Measurements from ENCODE around the gene CACNB2. TPM values are rescaled to one million over a fixed set of nuclear protein-coding genes. Genes with fewer than 3 reads are reported as not detected.

Gene CACNB2
- polyA plus RNA-seq, 2 of the 4 experiments (the other 2 are of a cell fraction): not detected

GRCh38 chr10:18486438-18486837 is 346.2 kb downstream of the CACNB2 start (continued):
- TF ChIP-seq BCL3 (IDR thresholded peaks at IDR 0.05) (no peak), HDAC2 (IDR thresholded peaks at IDR 0.05) (no peak), HOXA7 (CRISPR knock-in tag; IDR thresholded peaks at IDR 0.05) (no peak), NPAS2 (CRISPR knock-in tag; IDR thresholded peaks at IDR 0.05; ENCODE audit: borderline replicate concordance) (no peak), RCOR1 (IDR thresholded peaks at IDR 0.05; ENCODE audit: low read depth, low read length) (no peak), ZC3H11A (IDR thresholded peaks at IDR 0.05) (no peak), FOSL2 (IDR thresholded peaks at IDR 0.05) (no peak), FOSL2 (CRISPR knock-in tag; IDR thresholded peaks at IDR 0.05) (no peak), NFE2L2 (conservative IDR thresholded peaks at IDR 0.05; ENCODE audit: low read length) (no peak), KDM5A (IDR thresholded peaks at IDR 0.05) (no peak), NR3C1 (IDR thresholded peaks at IDR 0.05) (no peak), FOXS1 (CRISPR knock-in tag; IDR thresholded peaks at IDR 0.05) (no peak)

GRCh38 chr10:18490755-18491154 is 350.5 kb downstream of the CACNB2 start:
- no peak overlapping the region for H3K27ac ChIP-seq
- ChIA-PET CTCF (no interaction called here), POLR2A (no interaction called here)
- no peak overlapping the region for H3K4me3 ChIP-seq
- no peak overlapping the region for H3K4me2 ChIP-seq
- H3K9me3 ChIP-seq: no peaks in the 10 kb centered on the region
- FAIRE-seq (no peak), ATAC-seq (no peak), DNase-seq (ENCODE audit: low read depth in 1 of 2, low spot score in 1 of 2) (no peak)
- TF ChIP-seq CHD2 (IDR thresholded peaks at IDR 0.05; ENCODE audit: low read length, partially characterized antibody): no peak
- TF ChIP-seq, protein P1, sequence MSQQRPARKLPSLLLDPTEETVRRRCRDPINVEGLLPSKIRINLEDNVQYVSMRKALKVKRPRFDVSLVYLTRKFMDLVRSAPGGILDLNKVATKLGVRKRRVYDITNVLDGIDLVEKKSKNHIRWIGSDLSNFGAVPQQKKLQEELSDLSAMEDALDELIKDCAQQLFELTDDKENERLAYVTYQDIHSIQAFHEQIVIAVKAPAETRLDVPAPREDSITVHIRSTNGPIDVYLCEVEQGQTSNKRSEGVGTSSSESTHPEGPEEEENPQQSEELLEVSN (IDR thresholded peaks at IDR 0.05; ENCODE audit: borderline replicate concordance, low read depth): no peak
- TF ChIP-seq FOXS1 (CRISPR knock-in tag; IDR thresholded peaks at IDR 0.05): no peak
- no peak for TF ChIP-seq MYC (IDR thresholded peaks at IDR 0.05; ENCODE audit: borderline replicate concordance, low read length)
- no peaks in the 10 kb centered on the region for H3K4me1 ChIP-seq
- WGBS (ENCODE audit: missing lambda C conversion rate): 75% methylated on average over 4 of the region's 4 CpGs

DNA sequence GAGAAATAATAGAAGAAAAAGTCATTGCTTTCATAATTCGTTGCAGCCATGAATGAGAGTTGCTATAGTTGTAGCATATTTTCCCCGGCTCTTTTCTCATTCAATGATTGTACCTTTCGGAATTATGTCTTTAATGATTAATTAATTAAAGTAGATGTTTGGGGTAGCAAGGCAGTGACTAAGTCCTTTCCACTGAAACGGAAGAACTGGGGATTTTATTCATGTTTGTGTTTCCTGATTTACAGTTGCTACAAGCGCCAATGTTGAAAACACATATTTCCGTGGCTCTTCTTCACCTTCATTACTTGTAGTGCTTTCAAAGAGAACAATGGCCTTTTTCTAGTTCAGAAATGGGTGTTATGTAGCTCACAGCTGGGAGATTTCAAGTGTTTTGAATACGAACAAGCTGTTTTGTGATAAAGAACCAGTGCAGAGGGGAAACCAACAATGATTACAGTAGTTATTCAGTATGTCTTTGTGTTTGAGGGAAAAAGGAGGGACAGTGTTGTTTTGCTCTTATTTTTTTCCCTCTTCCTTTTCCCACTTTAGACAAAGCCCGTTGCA is 357.7 kb downstream of the CACNB2 start:
- 72% methylated on average over 8 of the region's 8 CpGs for WGBS (ENCODE audit: missing lambda C conversion rate)
- FAIRE-seq (no peak), ATAC-seq (no peak), DNase-seq (ENCODE audit: low read depth in 1 of 2, low spot score in 1 of 2) (no peak)
- TF ChIP-seq POLR2AphosphoS2 (conservative IDR thresholded peaks at IDR 0.05; ENCODE audit: low read length) (no peak), MAX (IDR thresholded peaks at IDR 0.05) (no peak), ATOH8 (CRISPR knock-in tag; IDR thresholded peaks at IDR 0.05; ENCODE audit: low read depth) (no peak), SREBF2 (IDR thresholded peaks at IDR 0.05) (no peak), EP300 (IDR thresholded peaks at IDR 0.05) (no peak), NPAS2 (CRISPR knock-in tag; IDR thresholded peaks at IDR 0.05; ENCODE audit: borderline replicate concordance) (no peak), FOXS1 (CRISPR knock-in tag; IDR thresholded peaks at IDR 0.05) (no peak), JUNB (IDR thresholded peaks at IDR 0.05) (no peak)
- TF ChIP-seq, protein P2, sequence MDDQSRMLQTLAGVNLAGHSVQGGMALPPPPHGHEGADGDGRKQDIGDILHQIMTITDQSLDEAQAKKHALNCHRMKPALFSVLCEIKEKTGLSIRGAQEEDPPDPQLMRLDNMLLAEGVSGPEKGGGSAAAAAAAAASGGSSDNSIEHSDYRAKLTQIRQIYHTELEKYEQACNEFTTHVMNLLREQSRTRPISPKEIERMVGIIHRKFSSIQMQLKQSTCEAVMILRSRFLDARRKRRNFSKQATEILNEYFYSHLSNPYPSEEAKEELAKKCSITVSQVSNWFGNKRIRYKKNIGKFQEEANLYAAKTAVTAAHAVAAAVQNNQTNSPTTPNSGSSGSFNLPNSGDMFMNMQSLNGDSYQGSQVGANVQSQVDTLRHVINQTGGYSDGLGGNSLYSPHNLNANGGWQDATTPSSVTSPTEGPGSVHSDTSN (IDR thresholded peaks at IDR 0.05): no peak
- H3K9me3 ChIP-seq: no peaks in the 10 kb centered on the region
- no peak overlapping the region for H3K27ac ChIP-seq
- H3K4me2 ChIP-seq: no peak overlapping the region
- 0 out of 3 replicates have a peak, but pooled peaks cover 4% of the 10 kb centered on the region for H3K4me1 ChIP-seq
- ChIA-PET CTCF (no interaction called here), POLR2A (no interaction called here)
- H3K4me3 ChIP-seq: no peak overlapping the region

All from A549 (cell line).